ENCODE data around the gene ZNF446. TPM values are rescaled to one million over a fixed set of nuclear protein-coding genes. Genes with fewer than 3 reads are reported as not detected.
A peak's percentile ranks its signal among the peaks of the same experiment; 100 is the strongest.

The ZNF446 gene
- total and polyA plus RNA-seq, 3 donors from 2014 or later = 24.3 to 38.7 (median 33.6) TPM

DNA sequence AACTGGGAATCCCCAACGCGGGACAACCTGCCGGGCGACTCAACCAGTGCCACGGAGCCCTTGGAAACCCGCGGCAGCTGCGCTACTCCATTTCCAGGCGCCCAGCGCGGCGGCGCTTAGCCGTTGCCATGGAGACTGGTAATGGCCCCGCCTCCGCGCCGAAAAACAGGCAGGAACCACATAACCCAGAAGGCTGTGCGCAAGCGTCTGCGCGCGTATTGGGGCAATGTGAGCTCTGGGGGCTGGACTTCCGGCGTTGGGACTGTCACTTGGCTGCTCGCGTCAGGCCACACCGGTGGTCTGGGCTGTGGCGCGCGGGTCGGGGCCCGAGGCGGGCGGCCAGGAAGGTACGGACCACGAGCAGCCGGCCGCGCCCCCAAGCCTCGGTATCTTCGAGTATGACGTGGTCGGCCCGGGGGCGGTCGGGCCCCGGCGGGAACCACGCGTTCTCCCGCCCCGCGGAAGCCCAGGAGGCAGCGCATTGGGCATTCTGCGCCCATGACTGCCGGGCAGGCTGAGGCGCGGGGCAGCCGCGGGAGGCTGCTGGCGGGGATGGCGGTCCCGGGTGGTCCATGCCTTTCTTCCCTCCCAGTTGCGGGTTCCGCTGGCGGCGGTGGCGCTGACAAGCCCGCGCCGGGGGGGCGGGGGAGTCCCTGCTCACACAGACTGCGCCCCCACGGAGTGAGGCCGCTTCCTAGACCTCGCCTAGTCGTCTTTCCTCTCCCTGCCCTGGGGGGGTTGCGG, 24.6 kb upstream of the ZNF446 start, which contains the start of gene ZNF324B:
ZNF324B (plus strand) TSS at position 265 of the 744 bp plus-strand sequence. CDS start 2,080 bp downstream, outside the sequence.
- Histone ChIP-seq H3K36me3 (ENCODE audit: low read depth, missing control alignments) (no peaks in the 10 kb centered on the region), H3K9me3 (no peaks in the 10 kb centered on the region), H3K27ac (peak within 1 kb of the TSS in 1 of 2 donors; percentile 45), H3K27me3 (no peaks in the 10 kb centered on the region), H3K4me3 (peak within 1 kb of the TSS; percentile 81 to 90), H3K4me1 (no peaks in the 10 kb centered on the region)
- peak; percentile 99 for DNase-seq
- TF ChIP-seq POLR2A (IDR thresholded peaks at IDR 0.05) (no peak), CTCF (IDR thresholded peaks at IDR 0.05) (no peak)
- 0% methylated on average over 5 to 54 of the region's 79 CpGs for WGBS, 2 donors
- intact Hi-C loops (cut with DNase I; ENCODE audit: low total_unique reads) = no loop called here

- DNase-seq = no peak
- Histone ChIP-seq H3K27me3 (no peaks in the 10 kb centered on the region), H3K4me3 (no peak overlapping the region), H3K36me3 (ENCODE audit: low read depth, missing control alignments) (peaks cover 3% of the 10 kb centered on the region), H3K27ac (no peak overlapping the region), H3K9me3 (no peaks in the 10 kb centered on the region), H3K4me1 (no peaks in the 10 kb centered on the region)
- no peak for TF ChIP-seq POLR2A (IDR thresholded peaks at IDR 0.05)
- no peak for TF ChIP-seq CTCF (IDR thresholded peaks at IDR 0.05)
- WGBS, 2 donors = 89 to 100% methylated on average over 3 to 6 of the region's 6 CpGs
- intact Hi-C loops (cut with DNase I; ENCODE audit: low total_unique reads) = no loop called here
These were observed 22.4 kb upstream of the ZNF446 start for GRCh38 chr19:58453743-58454142.

DNA sequence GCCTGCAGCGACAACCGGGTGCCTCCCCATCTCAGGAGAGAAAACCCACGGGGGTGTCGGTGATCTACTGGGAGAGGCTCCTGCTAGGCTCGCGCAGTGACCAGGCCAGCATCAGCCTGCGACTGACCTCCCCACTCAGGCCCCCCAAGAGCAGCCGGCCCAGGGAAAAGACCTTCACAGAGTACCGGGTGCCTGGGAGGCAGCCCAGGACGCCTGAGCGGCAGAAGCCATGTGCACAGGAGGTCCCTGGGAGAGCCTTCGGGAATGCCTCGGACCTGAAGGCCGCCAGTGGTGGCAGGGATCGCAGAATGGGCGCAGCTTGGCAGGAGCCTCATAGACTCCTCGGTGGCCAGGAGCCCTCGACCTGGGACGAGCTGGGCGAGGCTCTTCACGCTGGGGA, 20.8 kb upstream of the ZNF446 start:
- Histone ChIP-seq H3K9me3 (no peaks in the 10 kb centered on the region), H3K4me1 (no peaks in the 10 kb centered on the region), H3K27me3 (no peaks in the 10 kb centered on the region), H3K4me3 (no peak overlapping the region), H3K27ac (no peak overlapping the region), H3K36me3 (ENCODE audit: low read depth, missing control alignments) (peaks cover 3% of the 10 kb centered on the region)
- intact Hi-C loops (cut with DNase I; ENCODE audit: low total_unique reads) = no loop called here
- TF ChIP-seq CTCF (IDR thresholded peaks at IDR 0.05) = no peak
- no peak for TF ChIP-seq POLR2A (IDR thresholded peaks at IDR 0.05)
- DNase-seq = no peak
- 80 to 90% methylated on average over 10 to 21 of the region's 21 CpGs for WGBS, 2 donors

DNA sequence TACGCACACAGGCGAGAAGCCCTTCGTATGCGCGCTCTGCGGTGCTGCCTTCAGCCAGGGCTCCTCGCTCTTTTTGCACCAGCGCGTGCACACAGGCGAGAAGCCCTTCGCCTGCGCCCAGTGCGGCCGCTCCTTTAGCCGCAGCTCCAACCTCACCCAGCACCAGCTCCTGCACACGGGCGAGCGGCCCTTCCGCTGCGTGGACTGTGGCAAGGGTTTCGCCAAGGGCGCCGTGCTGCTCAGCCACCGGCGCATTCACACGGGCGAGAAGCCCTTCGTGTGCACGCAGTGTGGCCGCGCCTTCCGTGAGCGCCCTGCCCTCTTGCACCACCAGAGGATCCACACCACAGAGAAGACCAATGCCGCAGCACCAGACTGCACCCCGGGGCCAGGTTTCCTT, 20.0 kb upstream of the ZNF446 start:
- Histone ChIP-seq H3K27me3 (no peaks in the 10 kb centered on the region), H3K4me3 (no peak overlapping the region), H3K27ac (no peak overlapping the region), H3K4me1 (no peaks in the 10 kb centered on the region), H3K9me3 (no peaks in the 10 kb centered on the region), H3K36me3 (ENCODE audit: low read depth, missing control alignments) (peaks cover 3% of the 10 kb centered on the region)
- 75 to 81% methylated on average over 18 to 25 of the region's 35 CpGs for WGBS, 2 donors
- no peak for DNase-seq
- TF ChIP-seq POLR2A (IDR thresholded peaks at IDR 0.05) = no peak
- intact Hi-C loops (cut with DNase I; ENCODE audit: low total_unique reads) = no loop called here

DNA sequence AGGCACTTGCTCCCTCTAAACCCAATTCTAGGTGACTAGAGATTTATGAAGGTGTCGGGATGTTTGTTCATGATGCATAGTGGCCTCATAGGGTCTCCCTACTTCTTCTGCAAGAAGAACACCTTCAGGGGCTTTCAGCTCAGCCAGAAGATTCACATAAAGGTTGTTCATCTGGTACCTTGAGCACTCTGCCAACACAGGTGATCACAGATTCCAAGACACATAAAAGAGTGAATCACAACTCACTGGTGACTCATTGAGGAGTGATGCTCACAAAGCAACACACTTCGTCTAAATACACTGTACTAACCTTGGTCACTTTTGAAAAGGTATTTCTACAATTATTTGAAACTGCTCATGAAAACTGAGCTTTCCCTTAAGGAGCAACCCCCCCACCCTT, 16.1 kb upstream of the ZNF446 start:
- Histone ChIP-seq H3K27ac (no peak overlapping the region), H3K9me3 (no peaks in the 10 kb centered on the region), H3K36me3 (ENCODE audit: low read depth, missing control alignments) (peaks cover 3% of the 10 kb centered on the region), H3K27me3 (no peaks in the 10 kb centered on the region), H3K4me3 (no peak overlapping the region), H3K4me1 (no peaks in the 10 kb centered on the region)
- intact Hi-C loops (cut with DNase I; ENCODE audit: low total_unique reads) = no loop called here
- TF ChIP-seq CTCF (IDR thresholded peaks at IDR 0.05) = no peak
- TF ChIP-seq POLR2A (IDR thresholded peaks at IDR 0.05) = no peak
- DNase-seq = no peak
- WGBS, 2 donors = 94% methylated on average over 2 of the region's 2 CpGs

Data from testis (tissue), 3 donors.